H1 (cell line): ENCODE measurements around the gene SIX4. TPM values are rescaled to one million over a fixed set of nuclear protein-coding genes. Genes with fewer than 3 reads are reported as not detected.

Source experiments
- polyA plus RNA-seq, 7 experiments: library from polyadenylated mRNA; depleted of rRNA in 3 of 7; stranded (reverse) in 5 of 7; unstranded in 2 of 7; fragments of >200 nt in 5 of 7; fragments of 200-250 nt in 2 of 7; gene quantifications; 1 replicate in 5 of 7; 2 replicates in 1 of 7; 4 replicates in 1 of 7; pipeline versions ENCODE4 v1.2.1 to v1.2.3, GENCODE V29; 2011 to 2013; ENCODE audit warnings: missing spikeins in 2 of 7, mixed read lengths in 2 of 7
- total RNA-seq: library from RNA; stranded (reverse); fragmentation: NEBNext Ultra II Directional; extraction: Animal tissue kit (Norgen Biotek cat#: 25700); gene quantifications from 2 replicates; pipeline ENCODE4 v1.2.1, GENCODE V29; 2021

The SIX4 gene
- total and polyA plus RNA-seq, 2 of the 8 experiments (the other 6 are each of a cell fraction or from before 2014, with no cell fraction given): 9.0 to 38.9 TPM

Other genes with a start within 250 kb of the SIX4 start
- gene C14orf39, start 238.3 kb downstream of the SIX4 start, total RNA-seq: 0.75 and 1.2 TPM in 2 replicates
- gene C14orf39, start 238.3 kb downstream of the SIX4 start, polyA plus RNA-seq (2011; rRNA removed): 0.05 and 0.18 TPM in 2 replicates
- not detected in 2 replicates for gene SIX6, start 215.2 kb downstream of the SIX4 start, total RNA-seq
- 0.03 and 0.08 TPM in 2 replicates for gene SIX6, start 215.2 kb downstream of the SIX4 start, polyA plus RNA-seq (2011; rRNA removed)
- 0.46 and 0.69 TPM in 2 replicates for gene SIX1, start 74.9 kb downstream of the SIX4 start, total RNA-seq
- gene SIX1, start 74.9 kb downstream of the SIX4 start, polyA plus RNA-seq (2011; rRNA removed): 0.03 and 0.11 TPM in 2 replicates
- 52.0 and 52.1 TPM in 2 replicates for gene MNAT1, start 10.4 kb upstream of the SIX4 start, total RNA-seq
- gene MNAT1, start 10.4 kb upstream of the SIX4 start, polyA plus RNA-seq (2011; rRNA removed): 19.1 and 34.7 TPM in 2 replicates